GM23248 (cell line): ENCODE results near the gene DNAJC30. TPM values are rescaled to one million over a fixed set of nuclear protein-coding genes. Genes with fewer than 3 reads are reported as not detected.

Experiments used
- DNase-seq: peaks from one replicate; pipeline ENCODE4 v3.0.0-alpha.2; 2015
- H2AFZ ChIP-seq: fragments of 200-600 bp; sonication (generic); 2 replicates; pipeline ENCODE4 v1.6.1; 2016; ENCODE audit warnings: antibody characterized with exemption
- H3F3A ChIP-seq: fragments of 200-600 bp; sonication (generic); 2 replicates; pipeline ENCODE4 v1.6.1; 2016; ENCODE audit warnings: mild to moderate bottlenecking, antibody characterized with exemption, mixed run types; ENCODE audit not compliant: insufficient read depth
- H3K27ac ChIP-seq: fragments of 200-600 bp; sonication (generic); 2 replicates; pipeline ENCODE4 v1.5.1; 2016; ENCODE audit warnings: mild to moderate bottlenecking
- H3K27me3 ChIP-seq: fragments of 200-600 bp; sonication (generic); replicated peaks from 2 replicates; pipeline ENCODE4 v1.6.1; 2016; ENCODE audit warnings: mild to moderate bottlenecking; ENCODE audit not compliant: insufficient read depth
- H3K36me3 ChIP-seq: fragments of 200-600 bp; sonication (generic); 2 replicates; pipeline ENCODE4 v1.6.1; 2016; ENCODE audit warnings: low read depth, mild to moderate bottlenecking
- H3K4me1 ChIP-seq: fragments of 200-600 bp; sonication (generic); 2 replicates; pipeline ENCODE4 v1.6.1; 2016; ENCODE audit warnings: mild to moderate bottlenecking; ENCODE audit not compliant: insufficient read depth
- H3K4me2 ChIP-seq: fragments of 200-600 bp; sonication (generic); one replicate; pipeline ENCODE4 v1.6.1; 2016; ENCODE audit warnings: mild to moderate bottlenecking; ENCODE audit not compliant: unreplicated experiment
- H3K4me3 ChIP-seq: fragments of 200-600 bp; sonication (generic); 2 replicates; pipeline ENCODE4 v1.5.1; 2016; ENCODE audit warnings: mild to moderate bottlenecking
- H3K79me2 ChIP-seq: fragments of 200-600 bp; sonication (generic); 2 replicates; pipeline ENCODE4 v1.6.1; 2016; ENCODE audit warnings: mild to moderate bottlenecking; ENCODE audit not compliant: insufficient read depth
- H3K9ac ChIP-seq: fragments of 200-600 bp; sonication (generic); 2 replicates; pipeline ENCODE4 v1.6.1; 2016; ENCODE audit warnings: mild to moderate bottlenecking
- H3K9me2 ChIP-seq: fragments of 200-600 bp; sonication (generic); 2 replicates; pipeline ENCODE4 v1.6.1; 2016; ENCODE audit warnings: mixed run types, mild to moderate bottlenecking, moderate library complexity; ENCODE audit not compliant: insufficient read depth
- H3K9me3 ChIP-seq: fragments of 200-600 bp; sonication (generic); one replicate; pipeline ENCODE4 v1.6.1; 2017; ENCODE audit warnings: low read depth
- H4K20me1 ChIP-seq: fragments of 200-600 bp; sonication (generic); 2 replicates; pipeline ENCODE4 v1.6.0; 2016; ENCODE audit not compliant: insufficient read depth
- EZH2 ChIP-seq: fragments of 200-600 bp; sonication (generic); IDR thresholded peaks from 2 replicates; pipeline ENCODE4 v1.6.1; 2018; ENCODE audit warnings: antibody characterized with exemption, mild to moderate bottlenecking; ENCODE audit not compliant: insufficient read depth, poor library complexity, severe bottlenecking
- EZH2phosphoT487 ChIP-seq: fragments of 200-600 bp; sonication (generic); IDR thresholded peaks from 2 replicates; pipeline ENCODE4 v1.6.1; 2018; ENCODE audit warnings: antibody characterized with exemption, moderate library complexity, mild to moderate bottlenecking, low read depth; ENCODE audit not compliant: insufficient read depth
- WGBS, 2 experiments: methylation state at CpG; one replicate each; pipeline ENCODE4 v1.1.6; 2015 to 2017; ENCODE audit warnings: low lambda C conversion rate in 2 of 2, low coverage in 1 of 2; ENCODE audit errors: missing lambda C conversion rate in 2 of 2; 5-methylcytosine and 5-hydroxymethylcytosine counted together
- in situ Hi-C: fragments of 300-500 bp; cut with MboI; formaldehyde crosslinking; loops from 2 replicates; pipeline ENCODE4 v1.15.0; 2020
- polyA plus RNA-seq: library from polyadenylated mRNA; unstranded; fragments of >200 nt; fragmentation: Nextera tagmentation; extraction: Ambion mirVana; gene quantifications from 2 replicates; pipeline ENCODE4 v1.2.1, GENCODE V29; 2016
- total RNA-seq: library from RNA; depleted of rRNA; stranded (reverse); fragments of >200 nt; shearing (Covaris generic); gene quantifications from 2 replicates; pipeline ENCODE4 v1.2.3, GENCODE V29; 2014

Gene DNAJC30
- total and polyA plus RNA-seq, 2 experiments from 2014 or later, result 5.2 to 12.7 TPM

DNA sequence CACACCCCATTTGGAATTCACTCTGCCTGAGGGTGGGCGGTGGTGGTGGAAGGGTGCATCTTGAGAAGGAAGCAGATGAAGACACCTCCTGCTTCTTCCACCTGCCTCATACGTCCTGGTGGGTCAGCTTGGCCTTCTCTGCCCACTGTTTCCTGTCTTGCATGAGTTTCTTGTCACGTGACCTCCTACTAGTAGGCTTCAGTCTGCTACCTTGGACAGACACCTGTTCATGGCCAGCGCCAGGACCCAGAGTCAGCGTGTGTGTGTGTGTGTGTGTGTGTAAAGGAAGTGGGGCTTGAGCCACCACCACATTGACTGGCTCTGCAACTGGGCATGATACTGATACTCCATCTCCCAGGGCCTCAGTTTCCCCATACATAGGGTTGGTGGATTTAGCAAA lies 32.7 kb downstream of the DNAJC30 start:
- no peaks in the 10 kb centered on the region for H3K9me3 ChIP-seq
- 48 to 59% methylated on average over 5 of the region's 5 CpGs for WGBS, 2 experiments
- H3K4me1 ChIP-seq, result no peaks in the 10 kb centered on the region
- no peak overlapping the region for H3K4me3 ChIP-seq
- H3K79me2 ChIP-seq, result no peaks in the 10 kb centered on the region
- no peak for DNase-seq
- H3K9me2 ChIP-seq, result no peaks in the 10 kb centered on the region
- H3K27ac ChIP-seq, result no peak overlapping the region
- H3F3A ChIP-seq, result no peaks in the 10 kb centered on the region
- peaks cover 25% of the 10 kb centered on the region for H3K27me3 ChIP-seq
- H2AFZ ChIP-seq, result no peak overlapping the region
- no peaks in the 10 kb centered on the region for H3K36me3 ChIP-seq
- no peak for TF ChIP-seq EZH2phosphoT487
- no peak for TF ChIP-seq EZH2
- in situ Hi-C loops, result no loop called here
- H3K9ac ChIP-seq, result no peak overlapping the region
- H3K4me2 ChIP-seq, result no peak overlapping the region
- H4K20me1 ChIP-seq, result no peaks in the 10 kb centered on the region

DNA sequence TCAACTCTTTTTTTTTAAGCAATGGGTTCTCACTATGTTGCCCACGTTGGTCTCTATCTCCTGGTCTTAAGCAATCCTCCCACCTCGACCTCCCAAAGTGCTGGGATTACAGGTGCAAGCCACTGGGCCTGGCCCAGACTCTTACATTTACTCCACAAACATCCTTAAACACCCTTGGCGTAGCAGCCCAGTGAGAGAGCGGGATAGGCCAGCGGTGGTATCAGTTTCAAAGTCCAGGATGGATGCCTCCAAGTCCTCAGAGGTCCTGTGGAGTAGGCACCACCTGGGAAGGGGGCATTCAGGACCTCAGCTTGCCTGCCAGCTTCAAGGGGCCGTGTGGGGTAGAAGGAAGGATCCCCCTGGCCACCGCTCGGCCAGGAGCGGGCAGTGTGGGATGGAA lies 33.7 kb downstream of the DNAJC30 start:
- Histone ChIP-seq H3K9ac (no peak overlapping the region), H3K36me3 (no peaks in the 10 kb centered on the region), H3K4me2 (no peak overlapping the region), H4K20me1 (no peaks in the 10 kb centered on the region), H3K27me3 (peaks cover 30% of the 10 kb centered on the region), H3K4me3 (no peak overlapping the region), H3K9me3 (no peaks in the 10 kb centered on the region), H3K79me2 (no peaks in the 10 kb centered on the region), H3K9me2 (no peaks in the 10 kb centered on the region), H2AFZ (no peak overlapping the region), H3F3A (no peaks in the 10 kb centered on the region), H3K27ac (no peak overlapping the region), H3K4me1 (no peaks in the 10 kb centered on the region)
- 54 to 57% methylated on average over 9 of the region's 9 CpGs for WGBS, 2 experiments
- in situ Hi-C loops, result no loop called here
- TF ChIP-seq EZH2 (no peak), EZH2phosphoT487 (no peak)
- DNase-seq, result no peak

DNA sequence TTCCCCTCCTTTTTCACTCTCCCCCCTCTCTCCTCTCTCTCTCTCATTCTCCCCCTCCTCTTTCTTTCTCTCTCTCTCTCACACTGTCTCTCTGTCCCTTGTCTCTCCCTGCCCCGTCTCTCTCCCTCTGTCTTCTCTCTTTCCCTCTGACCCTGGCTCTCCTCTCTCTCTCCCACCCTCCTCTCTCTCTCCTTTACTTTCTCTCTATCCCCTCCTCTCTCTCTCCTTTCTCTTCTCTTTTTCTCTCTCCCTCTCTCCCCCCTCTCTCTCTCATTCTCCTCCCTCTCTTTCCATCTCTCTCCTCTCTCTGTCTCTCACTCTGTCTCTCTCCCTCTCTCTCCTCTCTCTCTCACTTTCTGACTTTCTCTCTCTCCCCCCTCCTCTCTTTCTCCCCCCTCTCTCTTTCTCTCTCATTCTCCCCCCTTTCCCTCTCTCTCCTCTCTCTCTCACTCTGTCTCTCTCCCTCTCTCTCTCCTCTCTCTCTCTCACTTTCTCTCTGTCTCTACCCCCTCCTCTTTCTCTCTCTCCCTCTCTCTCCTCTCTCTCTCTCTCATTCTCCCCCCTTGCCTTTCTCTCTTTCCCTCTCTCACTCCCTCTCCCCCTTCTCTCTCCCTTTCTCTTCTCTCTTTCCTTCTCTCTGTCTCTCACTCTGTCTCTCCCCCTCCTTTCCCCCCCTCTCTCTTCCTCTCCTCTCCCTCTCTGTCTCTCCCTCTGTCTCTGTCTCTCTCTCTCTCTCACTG lies 34.5 kb downstream of the DNAJC30 start:
- Histone ChIP-seq H3K9me2 (no peaks in the 10 kb centered on the region), H3K4me1 (no peaks in the 10 kb centered on the region), H3K4me2 (no peak overlapping the region), H3K4me3 (no peak overlapping the region), H2AFZ (no peak overlapping the region), H4K20me1 (no peaks in the 10 kb centered on the region), H3K27ac (no peak overlapping the region), H3K9me3 (no peaks in the 10 kb centered on the region), H3K79me2 (no peaks in the 10 kb centered on the region), H3K36me3 (no peaks in the 10 kb centered on the region), H3K9ac (no peak overlapping the region), H3F3A (no peaks in the 10 kb centered on the region), H3K27me3 (peaks cover 37% of the 10 kb centered on the region)
- in situ Hi-C loops, result no loop called here
- TF ChIP-seq EZH2, result no peak
- no peak for TF ChIP-seq EZH2phosphoT487
- DNase-seq, result no peak
- WGBS, 2 experiments, result 53% methylated on average over 1 of the region's 1 CpG; no CpG with 5 or more reads in 1 of the 2 experiments

DNA sequence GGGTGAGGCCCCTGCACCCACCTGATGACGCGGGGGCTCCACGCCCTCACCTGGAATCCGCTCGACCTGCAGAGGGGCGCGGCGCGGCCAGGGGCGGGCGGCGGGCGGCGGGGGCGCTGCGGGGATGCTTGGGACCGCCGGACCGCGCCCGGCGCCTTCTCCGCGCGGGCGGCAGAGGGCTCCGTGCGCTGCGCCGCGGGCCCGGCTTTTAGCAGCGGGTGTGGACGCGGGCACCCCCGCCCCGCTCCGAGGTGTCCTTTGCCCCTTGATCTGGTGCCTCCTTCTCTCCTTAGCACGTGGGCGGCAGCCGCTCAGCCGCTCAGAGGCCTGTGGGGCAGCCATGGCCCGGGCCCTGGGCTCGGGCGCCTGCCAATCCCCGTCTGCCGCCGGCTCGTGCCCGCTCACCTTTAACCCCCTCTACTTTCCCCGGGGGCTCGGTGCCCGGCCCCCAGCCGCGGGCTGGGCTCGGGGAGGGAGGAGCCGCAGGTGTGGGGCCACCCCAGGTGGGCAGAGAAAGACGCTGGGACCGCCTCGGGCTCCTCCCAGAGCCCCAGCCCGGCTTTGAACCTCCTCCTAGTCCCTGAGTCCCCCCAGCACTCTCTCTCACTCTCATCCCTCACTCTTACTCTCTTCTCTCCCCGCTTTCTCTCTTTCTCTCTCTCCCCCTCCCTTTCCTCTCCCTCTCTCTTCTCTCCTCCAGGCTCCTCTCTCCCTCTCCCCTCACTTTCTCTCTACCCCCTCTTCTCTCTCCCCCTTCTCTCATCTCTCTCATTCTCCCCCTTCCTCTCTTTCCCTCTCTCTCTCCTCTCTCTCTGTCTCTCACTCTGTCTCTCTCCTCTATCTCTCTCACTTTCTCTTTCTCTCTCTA lies 35.3 kb downstream of the DNAJC30 start:
- Histone ChIP-seq H3K4me2 (peak overlapping the region; percentile 47), H3K9me2 (no peaks in the 10 kb centered on the region), H4K20me1 (no peaks in the 10 kb centered on the region), H3K9me3 (no peaks in the 10 kb centered on the region), H3F3A (no peaks in the 10 kb centered on the region), H3K79me2 (no peaks in the 10 kb centered on the region), H3K4me1 (no peaks in the 10 kb centered on the region), H3K9ac (no peak overlapping the region), H2AFZ (peak overlapping the region; percentile 78), H3K27ac (no peak overlapping the region), H3K36me3 (no peaks in the 10 kb centered on the region), H3K4me3 (peak overlapping the region; percentile 57), H3K27me3 (peaks cover 38% of the 10 kb centered on the region)
- peak; percentile 48 for DNase-seq
- WGBS, 2 experiments, result 0 to 1% methylated on average over 17 to 50 of the region's 62 CpGs
- in situ Hi-C loops, result no loop called here
- TF ChIP-seq EZH2phosphoT487, result 0 out of 2 replicates have a peak, but pooled peaks have one; percentile 44
- TF ChIP-seq EZH2, result peak; percentile 87
